ENCODE data around the gene CES2.

- TF ChIP-seq, protein P1, sequence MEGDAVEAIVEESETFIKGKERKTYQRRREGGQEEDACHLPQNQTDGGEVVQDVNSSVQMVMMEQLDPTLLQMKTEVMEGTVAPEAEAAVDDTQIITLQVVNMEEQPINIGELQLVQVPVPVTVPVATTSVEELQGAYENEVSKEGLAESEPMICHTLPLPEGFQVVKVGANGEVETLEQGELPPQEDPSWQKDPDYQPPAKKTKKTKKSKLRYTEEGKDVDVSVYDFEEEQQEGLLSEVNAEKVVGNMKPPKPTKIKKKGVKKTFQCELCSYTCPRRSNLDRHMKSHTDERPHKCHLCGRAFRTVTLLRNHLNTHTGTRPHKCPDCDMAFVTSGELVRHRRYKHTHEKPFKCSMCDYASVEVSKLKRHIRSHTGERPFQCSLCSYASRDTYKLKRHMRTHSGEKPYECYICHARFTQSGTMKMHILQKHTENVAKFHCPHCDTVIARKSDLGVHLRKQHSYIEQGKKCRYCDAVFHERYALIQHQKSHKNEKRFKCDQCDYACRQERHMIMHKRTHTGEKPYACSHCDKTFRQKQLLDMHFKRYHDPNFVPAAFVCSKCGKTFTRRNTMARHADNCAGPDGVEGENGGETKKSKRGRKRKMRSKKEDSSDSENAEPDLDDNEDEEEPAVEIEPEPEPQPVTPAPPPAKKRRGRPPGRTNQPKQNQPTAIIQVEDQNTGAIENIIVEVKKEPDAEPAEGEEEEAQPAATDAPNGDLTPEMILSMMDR (IDR thresholded peaks at IDR 0.05) = no peak
- no peak for TF ChIP-seq EZH2 (IDR thresholded peaks at IDR 0.05; ENCODE audit: borderline replicate concordance, insufficient read depth, low read depth, low read length, poor library complexity, severe bottlenecking)
Observed at GRCh38 chr16:66968847-66969246, 33.5 kb downstream of the CES2 start.

Data from B cell (primary cell).